ENCODE measurements around the gene NPAT. TPM values are rescaled to one million over a fixed set of nuclear protein-coding genes. Genes with fewer than 3 reads are reported as not detected.

NPAT gene
- total RNA-seq, 1 experiment from 2014 or later: 16.6 TPM

DNA sequence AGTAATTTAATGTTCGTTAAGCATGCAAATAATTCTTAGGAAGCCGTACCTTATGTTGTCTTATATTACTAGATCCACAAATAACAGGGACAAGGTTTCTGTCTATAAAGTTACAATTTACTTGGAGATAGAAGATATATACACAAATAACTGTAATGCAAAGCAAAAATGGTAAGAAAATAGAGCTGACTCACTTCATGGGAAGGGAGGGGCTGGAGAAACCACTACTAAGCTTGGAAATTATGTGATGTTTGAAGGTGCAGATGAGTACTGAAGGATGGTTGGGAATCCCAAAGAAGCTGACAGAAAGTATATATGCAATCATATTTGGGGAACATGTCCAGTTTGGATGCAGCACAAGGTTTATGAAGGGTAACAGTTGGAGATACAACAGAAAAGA, 4.0 kb downstream of the NPAT start:
- POLR2A ChIA-PET: no interaction called here
- no peak overlapping the region for H3K4me3 ChIP-seq (ENCODE audit: low read depth in 2 of 2, low read length in 2 of 2)
- H3K27ac ChIP-seq (ENCODE audit: low read length): no peak overlapping the region
- no peak for DNase-seq (ENCODE audit: low read depth, low spot score)
- in situ Hi-C loops (cut with HindIII; ENCODE audit: low pct_unique_long_range_greater_than_20kb, low sequenced_read_pairs) (no loop called here), intact Hi-C loops (cut with micrococcal nuclease; ENCODE audit: unreplicated experiment) (no loop called here)
- CTCF ChIA-PET: no interaction called here
- TF ChIP-seq TCF7L2 (IDR thresholded peaks at IDR 0.05; ENCODE audit: low read depth, low read length) (no peak), POLR2AphosphoS5 (IDR thresholded peaks at IDR 0.05; ENCODE audit: low read depth, low read length) (no peak), SIN3A (IDR thresholded peaks at IDR 0.05; ENCODE audit: borderline replicate concordance, insufficient read depth, low read depth, low read length) (no peak)
- TF ChIP-seq, protein P1, sequence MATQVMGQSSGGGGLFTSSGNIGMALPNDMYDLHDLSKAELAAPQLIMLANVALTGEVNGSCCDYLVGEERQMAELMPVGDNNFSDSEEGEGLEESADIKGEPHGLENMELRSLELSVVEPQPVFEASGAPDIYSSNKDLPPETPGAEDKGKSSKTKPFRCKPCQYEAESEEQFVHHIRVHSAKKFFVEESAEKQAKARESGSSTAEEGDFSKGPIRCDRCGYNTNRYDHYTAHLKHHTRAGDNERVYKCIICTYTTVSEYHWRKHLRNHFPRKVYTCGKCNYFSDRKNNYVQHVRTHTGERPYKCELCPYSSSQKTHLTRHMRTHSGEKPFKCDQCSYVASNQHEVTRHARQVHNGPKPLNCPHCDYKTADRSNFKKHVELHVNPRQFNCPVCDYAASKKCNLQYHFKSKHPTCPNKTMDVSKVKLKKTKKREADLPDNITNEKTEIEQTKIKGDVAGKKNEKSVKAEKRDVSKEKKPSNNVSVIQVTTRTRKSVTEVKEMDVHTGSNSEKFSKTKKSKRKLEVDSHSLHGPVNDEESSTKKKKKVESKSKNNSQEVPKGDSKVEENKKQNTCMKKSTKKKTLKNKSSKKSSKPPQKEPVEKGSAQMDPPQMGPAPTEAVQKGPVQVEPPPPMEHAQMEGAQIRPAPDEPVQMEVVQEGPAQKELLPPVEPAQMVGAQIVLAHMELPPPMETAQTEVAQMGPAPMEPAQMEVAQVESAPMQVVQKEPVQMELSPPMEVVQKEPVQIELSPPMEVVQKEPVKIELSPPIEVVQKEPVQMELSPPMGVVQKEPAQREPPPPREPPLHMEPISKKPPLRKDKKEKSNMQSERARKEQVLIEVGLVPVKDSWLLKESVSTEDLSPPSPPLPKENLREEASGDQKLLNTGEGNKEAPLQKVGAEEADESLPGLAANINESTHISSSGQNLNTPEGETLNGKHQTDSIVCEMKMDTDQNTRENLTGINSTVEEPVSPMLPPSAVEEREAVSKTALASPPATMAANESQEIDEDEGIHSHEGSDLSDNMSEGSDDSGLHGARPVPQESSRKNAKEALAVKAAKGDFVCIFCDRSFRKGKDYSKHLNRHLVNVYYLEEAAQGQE (IDR thresholded peaks at IDR 0.05; ENCODE audit: insufficient read depth in 1 of 2, low read depth in 2 of 2, low read length in 1 of 2): no peak
- TF ChIP-seq, protein P2, sequence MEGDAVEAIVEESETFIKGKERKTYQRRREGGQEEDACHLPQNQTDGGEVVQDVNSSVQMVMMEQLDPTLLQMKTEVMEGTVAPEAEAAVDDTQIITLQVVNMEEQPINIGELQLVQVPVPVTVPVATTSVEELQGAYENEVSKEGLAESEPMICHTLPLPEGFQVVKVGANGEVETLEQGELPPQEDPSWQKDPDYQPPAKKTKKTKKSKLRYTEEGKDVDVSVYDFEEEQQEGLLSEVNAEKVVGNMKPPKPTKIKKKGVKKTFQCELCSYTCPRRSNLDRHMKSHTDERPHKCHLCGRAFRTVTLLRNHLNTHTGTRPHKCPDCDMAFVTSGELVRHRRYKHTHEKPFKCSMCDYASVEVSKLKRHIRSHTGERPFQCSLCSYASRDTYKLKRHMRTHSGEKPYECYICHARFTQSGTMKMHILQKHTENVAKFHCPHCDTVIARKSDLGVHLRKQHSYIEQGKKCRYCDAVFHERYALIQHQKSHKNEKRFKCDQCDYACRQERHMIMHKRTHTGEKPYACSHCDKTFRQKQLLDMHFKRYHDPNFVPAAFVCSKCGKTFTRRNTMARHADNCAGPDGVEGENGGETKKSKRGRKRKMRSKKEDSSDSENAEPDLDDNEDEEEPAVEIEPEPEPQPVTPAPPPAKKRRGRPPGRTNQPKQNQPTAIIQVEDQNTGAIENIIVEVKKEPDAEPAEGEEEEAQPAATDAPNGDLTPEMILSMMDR (IDR thresholded peaks at IDR 0.05): no peak
- H3K36me3 ChIP-seq (ENCODE audit: control insufficient read depth, insufficient read depth, low read length): peaks cover 3% of the 10 kb centered on the region; the same call in 1 of the 2 replicates
- no peak for ATAC-seq
- H3K9me3 ChIP-seq (ENCODE audit: control insufficient read depth, insufficient read depth, low read depth, low read length): no peaks in the 10 kb centered on the region
- H3K4me1 ChIP-seq (ENCODE audit: control insufficient read depth, insufficient read depth, low read length): peaks cover 22% of the 10 kb centered on the region
- H3K27me3 ChIP-seq (ENCODE audit: control insufficient read depth, insufficient read depth, low read length): no peaks in the 10 kb centered on the region
- no TSS peak for BruUV-seq (replicated peaks)

DNA sequence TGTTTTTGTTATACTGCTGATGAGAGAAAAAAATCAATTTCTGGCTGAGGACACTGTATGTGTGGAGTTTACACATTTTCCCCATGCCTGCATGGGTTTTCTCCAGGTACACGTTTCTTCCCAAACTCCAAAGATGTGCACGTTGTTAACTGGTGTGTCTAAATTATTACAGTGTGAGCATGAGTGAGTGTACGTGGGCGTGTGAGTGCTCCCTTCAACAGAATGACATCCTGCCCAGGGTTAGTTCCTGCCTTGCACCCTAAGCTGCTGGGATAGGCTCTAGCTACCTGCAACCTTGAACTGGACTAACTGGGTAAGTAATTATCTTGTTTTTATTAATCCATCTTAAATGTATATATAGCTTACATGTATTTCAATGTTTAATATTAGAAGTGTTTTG, 5.5 kb downstream of the NPAT start:
- in situ Hi-C loops (cut with HindIII; ENCODE audit: low pct_unique_long_range_greater_than_20kb, low sequenced_read_pairs) (no loop called here), intact Hi-C loops (cut with micrococcal nuclease; ENCODE audit: unreplicated experiment) (no loop called here)
- no TSS peak for BruUV-seq (replicated peaks)
- Histone ChIP-seq H3K4me3 (ENCODE audit: low read depth in 2 of 2, low read length in 2 of 2) (no peak overlapping the region), H3K9me3 (ENCODE audit: control insufficient read depth, insufficient read depth, low read depth, low read length) (no peaks in the 10 kb centered on the region), H3K36me3 (ENCODE audit: control insufficient read depth, insufficient read depth, low read length) (no peaks in the 10 kb centered on the region), H3K27me3 (ENCODE audit: control insufficient read depth, insufficient read depth, low read length) (no peaks in the 10 kb centered on the region), H3K4me1 (ENCODE audit: control insufficient read depth, insufficient read depth, low read length) (peaks cover 22% of the 10 kb centered on the region), H3K27ac (ENCODE audit: low read length) (no peak overlapping the region)
- no peak for ATAC-seq
- no peak for DNase-seq (ENCODE audit: low read depth, low spot score)
- TF ChIP-seq SIN3A (IDR thresholded peaks at IDR 0.05; ENCODE audit: borderline replicate concordance, insufficient read depth, low read depth, low read length) (no peak), POLR2AphosphoS5 (IDR thresholded peaks at IDR 0.05; ENCODE audit: low read depth, low read length) (no peak), TCF7L2 (IDR thresholded peaks at IDR 0.05; ENCODE audit: low read depth, low read length) (no peak)
- TF ChIP-seq, protein P2 (IDR thresholded peaks at IDR 0.05): no peak
- TF ChIP-seq, protein P1 (IDR thresholded peaks at IDR 0.05; ENCODE audit: insufficient read depth in 1 of 2, low read depth in 2 of 2, low read length in 1 of 2): no peak
- ChIA-PET POLR2A (interaction anchor here (0.5 kb wide), 1 partner anchor 19 kb away, joined by 3 read pairs; no protein-coding TSS in a partner anchor), CTCF (no interaction called here)

Measured in Panc1 (cell line).